Stimulated activated CD8-positive, alpha-beta memory T cell treated with anti-CD3 and anti-CD28 coated beads, Interleukin-7, amount 100 ng/mL, for 48 hours (primary cell): ENCODE data around the gene DLGAP4.

Source experiments
- DNase-seq, 2 donors: peaks; one replicate each; pipeline ENCODE4 v3.0.0-alpha.2; 2020; ENCODE audit warnings: low read depth in 1 of 2; ENCODE audit errors: extremely low read depth in 1 of 2

Gene DLGAP4

GRCh38 chr20:36525620-36526365 is 219.7 kb downstream of the DLGAP4 start:
- DNase-seq = no peak

GRCh38 chr20:36526521-36527011 is 220.4 kb downstream of the DLGAP4 start:
- no peak for DNase-seq

GRCh38 chr20:36527331-36528125 is 221.4 kb downstream of the DLGAP4 start:
- no peak for DNase-seq

- DNase-seq = no peak
These were observed 222.2 kb downstream of the DLGAP4 start for GRCh38 chr20:36528176-36528874.

GRCh38 chr20:36528875-36529417 is 222.8 kb downstream of the DLGAP4 start:
- DNase-seq = no peak

GRCh38 chr20:36532388-36532787 is 226.2 kb downstream of the DLGAP4 start:
- no peak for DNase-seq

- DNase-seq = no peak
These were observed 226.7 kb downstream of the DLGAP4 start for GRCh38 chr20:36532822-36533221.

GRCh38 chr20:36538026-36538722 is 232.0 kb downstream of the DLGAP4 start:
- no peak for DNase-seq

- DNase-seq = no peak
These were observed 234.5 kb downstream of the DLGAP4 start for GRCh38 chr20:36540551-36541211.

- DNase-seq = no peak
These were observed 235.2 kb downstream of the DLGAP4 start, which contains the start of gene MYL9 for GRCh38 chr20:36541227-36541767. Gene MYL9, plus strand, starts transcription at chr20:36541519. Its CDS starts 3,366 bp downstream, at chr20:36544885.

GRCh38 chr20:36541768-36542488 is 235.8 kb downstream of the DLGAP4 start:
- no peak for DNase-seq

GRCh38 chr20:36542516-36543183 is 236.5 kb downstream of the DLGAP4 start:
- DNase-seq = no peak

GRCh38 chr20:36543184-36544133 is 237.3 kb downstream of the DLGAP4 start:
- no peak for DNase-seq

- DNase-seq = no peak
These were observed 238.2 kb downstream of the DLGAP4 start for GRCh38 chr20:36544134-36545018.

- no peak for DNase-seq
These were observed 240.1 kb downstream of the DLGAP4 start for GRCh38 chr20:36546111-36546736.
